GM20431 (cell line): ENCODE measurements around the gene DNAJC5.
"Not testable (repeated sequence)": the region's sequence is repeated elsewhere in the genome, so short reads cannot be mapped to it uniquely, and the experiment has no call there.

Experiments
- in situ Hi-C: fragments of 300-500 bp; cut with MseI, MboI; formaldehyde crosslinking; loops from one replicate; pipeline ENCODE4 v1.15.0; 2020; ENCODE audit warnings: low sequenced_read_pairs; ENCODE audit not compliant: unreplicated experiment

DNAJC5 gene

GRCh38 chr20:63950701-63951397 is 55.9 kb downstream of the DNAJC5 start:
- in situ Hi-C loops: no loop called here

GRCh38 chr20:63951398-63952209 is 56.7 kb downstream of the DNAJC5 start:
- in situ Hi-C loops: no loop called here

- in situ Hi-C loops: no loop called here
Observed at GRCh38 chr20:63952210-63952535, 57.2 kb downstream of the DNAJC5 start.

DNA sequence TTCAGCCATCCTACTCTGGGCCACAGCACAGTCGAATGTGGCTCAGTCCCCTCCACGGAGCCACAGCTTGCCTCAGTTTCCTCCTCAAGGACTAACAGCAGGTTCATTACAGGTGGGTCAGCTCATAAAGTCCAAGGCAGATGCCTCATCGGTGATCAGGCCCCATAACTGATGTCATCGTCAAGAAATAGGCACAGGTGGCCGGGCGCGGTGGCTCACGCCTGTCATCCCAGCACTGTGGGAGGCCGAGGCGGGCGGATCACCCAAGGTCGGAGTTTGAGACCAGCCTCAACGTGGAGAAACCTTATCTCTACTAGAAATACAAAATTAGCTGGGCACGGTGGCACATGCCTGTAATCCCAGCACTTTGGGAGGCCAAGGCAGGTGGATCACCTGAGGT is 57.8 kb downstream of the DNAJC5 start:
- in situ Hi-C loops: no loop called here

DNA sequence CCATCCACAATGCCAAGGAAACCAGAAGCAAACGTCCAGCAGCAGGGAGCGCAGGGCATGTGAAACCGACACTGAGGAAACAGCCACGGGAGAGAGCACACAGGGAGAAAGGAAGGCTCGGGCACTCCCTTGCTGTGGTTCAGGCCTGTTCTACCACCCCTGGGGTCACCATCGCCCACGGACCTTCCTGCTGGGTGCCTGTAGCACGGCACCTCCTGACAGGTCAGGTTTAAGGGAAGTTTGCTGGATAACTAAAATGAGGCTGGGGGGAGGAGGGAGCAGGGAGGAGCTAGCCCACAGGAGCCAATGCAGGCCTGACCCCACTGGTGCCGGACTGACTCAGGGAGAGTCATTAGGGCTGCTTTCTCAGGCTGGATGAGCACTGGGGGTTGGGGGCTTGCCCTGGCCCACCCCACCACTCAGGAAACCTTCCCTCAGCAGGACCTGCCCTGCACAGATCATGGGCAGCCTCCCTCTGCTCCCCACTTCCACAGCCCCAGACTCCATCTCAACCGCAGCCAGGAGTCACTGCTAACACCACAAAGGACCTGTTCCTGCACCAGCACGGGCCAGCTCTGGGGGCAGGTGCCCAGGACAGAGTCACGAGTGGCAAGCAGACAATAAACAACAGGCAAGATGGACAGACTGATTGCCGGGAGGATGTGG is 59.0 kb downstream of the DNAJC5 start:
- in situ Hi-C loops: no loop called here

GRCh38 chr20:63955281-63955826 is 60.4 kb downstream of the DNAJC5 start:
- in situ Hi-C loops: no loop called here

DNA sequence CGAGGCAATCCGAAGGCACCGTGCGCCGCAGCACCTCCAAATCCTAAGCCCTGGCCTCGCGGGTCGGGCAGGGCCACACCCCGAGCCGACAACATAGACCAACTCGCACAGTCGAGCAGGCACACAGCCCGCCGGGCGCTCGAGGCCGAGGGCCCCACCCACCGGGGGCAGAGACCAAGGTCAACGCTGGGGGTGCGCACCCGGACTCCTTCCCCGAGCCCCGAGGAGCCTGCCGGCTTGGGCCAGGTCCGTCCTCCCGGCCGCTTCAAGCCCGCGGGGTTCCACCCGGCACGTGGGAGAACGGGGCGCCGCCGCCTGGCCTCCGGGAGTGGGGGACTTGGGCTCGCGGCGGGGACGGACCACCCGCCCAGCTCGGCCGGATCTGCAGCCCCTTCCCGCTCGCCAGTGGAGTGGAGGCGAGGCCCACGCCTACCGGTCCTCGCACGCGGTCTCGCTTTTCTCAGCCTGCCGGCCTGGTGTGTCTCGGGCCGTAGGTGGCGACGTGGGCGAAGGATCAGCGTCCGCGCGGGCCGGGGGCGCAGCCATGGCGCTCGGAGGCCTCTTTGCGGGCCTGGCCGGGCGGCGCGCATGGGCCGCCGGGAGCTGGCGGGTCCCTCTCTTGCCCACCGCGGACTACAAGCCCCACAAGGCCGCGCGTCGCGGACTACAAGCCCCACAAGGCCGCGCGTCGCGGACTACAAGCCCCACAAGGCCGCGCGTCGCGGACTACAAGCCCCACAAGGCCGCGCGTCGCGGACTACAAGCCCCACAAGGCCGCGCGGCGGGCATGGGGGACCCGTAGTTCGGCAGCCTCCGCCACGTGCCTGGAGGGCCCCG is 61.1 kb downstream of the DNAJC5 start, which contains the start of gene UCKL1:
TSS of gene UCKL1 (minus strand) at position 590 of the 837 bp plus-strand sequence. CDS start at position 546, 44 bp downstream.
- in situ Hi-C loops: no loop called here

- in situ Hi-C loops: no loop called here
Observed at GRCh38 chr20:63956664-63957003, 61.7 kb downstream of the DNAJC5 start.

GRCh38 chr20:63957004-63957689 is 62.2 kb downstream of the DNAJC5 start:
- in situ Hi-C loops: no loop called here

- in situ Hi-C loops: no loop called here
Observed at GRCh38 chr20:63957690-63958441, 62.9 kb downstream of the DNAJC5 start.

DNA sequence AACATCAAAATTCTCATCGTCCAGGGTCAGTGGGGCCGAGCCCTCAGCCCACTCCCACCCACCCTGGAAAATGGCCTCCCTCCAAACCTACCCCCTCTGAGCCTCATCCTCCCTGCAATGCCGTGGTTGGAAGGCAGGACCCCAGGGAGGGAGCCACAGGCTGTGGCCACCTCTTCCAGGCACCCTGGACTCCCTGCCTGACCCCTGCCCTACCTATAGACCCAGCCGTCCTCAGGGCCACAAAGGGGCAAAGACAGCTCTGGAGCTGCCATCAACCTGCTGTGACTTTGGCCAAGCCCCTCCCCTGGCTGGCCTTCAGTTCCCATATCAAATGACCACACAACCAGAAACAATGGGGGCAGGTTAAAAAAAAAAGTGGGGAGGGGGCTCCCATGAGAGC is 63.5 kb downstream of the DNAJC5 start:
- in situ Hi-C loops: no loop called here

GRCh38 chr20:63958964-63959698 is 64.2 kb downstream of the DNAJC5 start:
- in situ Hi-C loops: no loop called here

- in situ Hi-C loops: no loop called here
Observed at GRCh38 chr20:63959699-63960075, 64.8 kb downstream of the DNAJC5 start.

DNA sequence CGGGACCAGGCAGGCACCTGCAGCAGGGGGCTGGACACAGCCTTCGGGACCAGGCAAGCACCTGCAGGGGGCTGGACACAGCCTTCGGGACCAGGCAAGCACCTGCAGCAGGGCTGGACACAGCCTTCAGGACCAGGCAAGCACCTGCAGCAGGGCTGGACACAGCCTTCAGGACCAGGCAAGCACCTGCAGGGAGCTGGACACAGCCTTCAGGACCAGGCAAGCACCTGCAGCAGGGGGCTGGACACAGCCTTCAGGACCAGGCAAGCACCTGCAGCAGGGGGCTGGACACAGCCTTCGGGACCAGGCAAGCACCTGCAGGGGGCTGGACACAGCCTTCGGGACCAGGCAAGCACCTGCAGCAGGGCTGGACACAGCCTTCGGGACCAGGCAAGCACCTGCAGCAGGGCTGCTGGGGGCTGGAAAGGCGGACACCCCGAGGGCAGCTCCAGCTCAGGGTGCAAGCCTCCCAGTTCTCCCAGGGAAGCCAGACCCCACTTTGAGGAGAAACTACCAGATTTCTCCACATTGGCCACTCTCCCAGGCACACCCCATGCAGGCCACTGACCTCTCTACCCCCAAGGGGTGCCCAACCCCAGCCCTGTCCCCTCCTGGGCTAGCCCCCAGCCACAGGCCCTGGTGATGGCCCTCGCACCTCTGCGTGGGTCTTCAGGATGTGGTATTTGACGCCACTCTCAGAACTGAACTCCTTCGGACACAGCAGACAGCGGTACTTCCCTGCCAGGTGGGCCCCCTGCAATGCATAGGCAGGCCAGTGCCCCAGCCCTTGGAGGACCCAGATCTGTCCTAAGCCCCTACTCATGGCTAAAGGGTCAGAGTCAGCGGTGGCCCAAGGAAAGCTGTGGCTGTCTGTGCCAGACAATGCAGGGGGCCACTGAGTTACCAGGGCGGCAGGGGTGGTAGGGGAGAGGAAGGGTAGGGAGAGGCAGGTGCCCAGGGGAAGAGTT is 66.0 kb downstream of the DNAJC5 start:
- in situ Hi-C loops: not testable (repeated sequence)

GRCh38 chr20:63961664-63962425 is 66.9 kb downstream of the DNAJC5 start:
- in situ Hi-C loops: no loop called here
